Measurements from ENCODE around the gene TNPO1.

The TNPO1 gene

DNA sequence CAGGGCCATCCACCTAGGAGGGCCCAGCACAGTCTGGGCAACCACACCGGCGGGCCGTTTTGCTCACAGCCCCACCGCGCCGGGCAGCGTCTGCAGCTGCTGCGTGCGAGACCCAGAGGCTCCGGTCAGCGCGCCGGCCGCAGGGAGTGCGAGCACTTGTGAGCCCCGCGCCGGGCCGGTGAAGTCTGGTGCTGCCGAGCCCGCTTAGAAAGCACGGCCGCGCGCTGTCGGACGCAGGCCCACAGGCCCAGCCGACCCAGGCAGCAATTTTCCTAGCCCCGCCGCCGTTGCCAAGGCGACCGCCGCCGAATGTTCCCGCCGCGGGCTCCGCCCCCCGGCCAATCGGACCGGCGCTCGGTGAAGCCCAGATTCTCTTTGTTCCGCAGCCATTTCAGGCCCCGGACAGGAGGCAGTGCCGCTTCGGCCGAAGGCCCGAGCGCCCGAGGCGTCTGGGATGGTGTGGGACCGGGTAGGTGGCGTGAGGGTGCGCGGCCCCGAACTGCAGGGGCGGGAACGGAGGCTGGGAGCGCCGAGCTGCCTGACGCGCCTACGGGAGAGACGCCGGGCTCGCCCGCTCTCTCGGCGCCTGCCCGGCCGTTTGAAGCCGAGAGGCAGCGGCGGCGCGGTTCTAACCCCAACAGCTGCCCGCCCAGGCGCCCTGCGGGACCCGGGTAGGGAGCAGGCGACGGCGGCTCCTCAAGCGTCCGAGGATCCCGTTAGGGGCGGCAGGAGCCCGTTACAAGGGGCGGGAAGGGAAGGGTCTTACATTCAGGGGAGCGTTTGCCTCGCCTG is at the start of gene TNPO1:
Gene TNPO1 (plus strand): TSS at position 378 of the 792 bp plus-strand sequence. CDS start 77 bp downstream, at position 455.
- H3K4me3 ChIP-seq (ENCODE audit: low read length in 2 of 2) = peak within 1 kb of the TSS; percentile 86 to 92
- H3K9me3 ChIP-seq (ENCODE audit: control insufficient read depth in 2 of 2, low read length in 2 of 2) = no peaks in the 10 kb centered on the region
- H3K27me3 ChIP-seq (ENCODE audit: control insufficient read depth in 2 of 2, insufficient read depth in 2 of 2, low read length in 2 of 2) = no peaks in the 10 kb centered on the region
- H3K9ac ChIP-seq (ENCODE audit: low read depth in 1 of 2, low read length in 2 of 2) = peak within 1 kb of the TSS; percentile 85 to 93
- H3K27ac ChIP-seq (ENCODE audit: low read depth in 2 of 2, low read length in 2 of 2) = peak within 1 kb of the TSS; percentile 91 to 96
- H3K4me1 ChIP-seq (ENCODE audit: control insufficient read depth in 2 of 2, insufficient read depth in 2 of 2, low read length in 2 of 2) = peaks cover 0 to 10% of the 10 kb centered on the region in 2 donors
- H3K36me3 ChIP-seq (ENCODE audit: control insufficient read depth in 2 of 2, insufficient read depth in 2 of 2, low read length in 2 of 2) = no peaks in the 10 kb centered on the region

DNA sequence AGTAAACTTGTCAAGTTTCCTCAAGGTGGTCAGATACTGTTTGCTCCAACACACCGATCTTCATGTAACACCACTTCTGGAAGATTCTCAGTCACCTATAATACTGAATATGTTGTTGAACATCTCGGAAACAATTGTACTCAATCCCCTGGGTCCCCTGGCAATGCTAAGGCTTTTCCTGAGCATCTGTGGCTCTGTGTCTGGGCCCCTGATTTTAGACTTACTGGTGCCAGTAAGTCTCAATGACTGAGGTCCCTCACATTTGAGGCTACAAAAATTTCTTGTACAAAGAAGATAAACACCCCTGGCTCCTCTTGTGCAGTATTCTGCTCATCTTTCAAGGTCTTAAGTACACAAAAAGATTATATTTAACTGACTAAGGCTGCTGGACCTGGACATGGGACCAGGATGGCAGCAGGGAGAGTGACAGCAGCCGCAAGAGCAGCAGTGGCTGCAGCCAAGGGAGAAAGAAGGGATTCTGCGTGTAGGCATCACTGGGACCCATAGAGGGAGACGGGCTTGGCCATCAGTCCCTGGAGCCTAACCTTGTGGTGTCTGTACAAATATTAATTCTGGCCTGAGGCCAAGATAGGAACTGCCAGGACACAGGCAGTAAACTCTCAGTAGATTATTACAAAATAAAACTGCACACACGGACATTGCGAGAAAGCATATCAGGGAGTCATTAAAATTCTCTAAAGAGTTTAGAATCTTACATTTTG is 49.0 kb upstream of the TNPO1 start:
- H3K9me3 ChIP-seq (ENCODE audit: control insufficient read depth in 2 of 2, low read length in 2 of 2) = no peaks in the 10 kb centered on the region
- H3K27me3 ChIP-seq (ENCODE audit: control insufficient read depth in 2 of 2, insufficient read depth in 2 of 2, low read length in 2 of 2) = no peaks in the 10 kb centered on the region

DNA sequence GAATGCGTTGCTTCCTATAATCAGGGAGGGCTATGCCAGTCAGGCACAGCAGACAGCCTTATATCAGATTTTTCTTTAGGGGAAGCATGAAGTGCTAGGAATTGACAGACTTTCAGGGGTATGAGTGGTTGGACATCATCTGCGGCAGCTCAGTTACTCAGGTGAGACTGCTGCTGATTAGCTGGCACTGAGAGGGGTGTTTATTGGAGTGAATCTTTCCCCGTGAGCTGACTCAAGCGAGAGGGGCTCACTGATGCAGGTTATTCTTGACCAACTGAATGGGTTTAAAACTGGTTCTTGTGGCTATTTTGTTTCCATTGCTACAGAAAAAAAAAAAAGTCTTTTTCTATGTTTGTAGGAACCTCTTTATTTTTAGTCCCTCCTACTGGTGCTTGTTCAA is 46.2 kb upstream of the TNPO1 start:
- Histone ChIP-seq H3K36me3 (ENCODE audit: control insufficient read depth in 2 of 2, insufficient read depth in 2 of 2, low read length in 2 of 2) (no peaks in the 10 kb centered on the region), H3K4me1 (ENCODE audit: control insufficient read depth in 2 of 2, insufficient read depth in 2 of 2, low read length in 2 of 2) (no peaks in the 10 kb centered on the region)

More for the DNA sequence above, 49.0 kb upstream of the TNPO1 start:
- no peaks in the 10 kb centered on the region for H3K4me1 ChIP-seq (ENCODE audit: control insufficient read depth in 2 of 2, insufficient read depth in 2 of 2, low read length in 2 of 2)
- H3K27ac ChIP-seq (ENCODE audit: low read depth in 2 of 2, low read length in 2 of 2) = no peak overlapping the region
- no peaks in the 10 kb centered on the region for H3K36me3 ChIP-seq (ENCODE audit: control insufficient read depth in 2 of 2, insufficient read depth in 2 of 2, low read length in 2 of 2)
- H3K4me3 ChIP-seq (ENCODE audit: low read length in 2 of 2) = no peak overlapping the region
- H3K9ac ChIP-seq (ENCODE audit: low read depth in 1 of 2, low read length in 2 of 2) = no peak overlapping the region

DNA sequence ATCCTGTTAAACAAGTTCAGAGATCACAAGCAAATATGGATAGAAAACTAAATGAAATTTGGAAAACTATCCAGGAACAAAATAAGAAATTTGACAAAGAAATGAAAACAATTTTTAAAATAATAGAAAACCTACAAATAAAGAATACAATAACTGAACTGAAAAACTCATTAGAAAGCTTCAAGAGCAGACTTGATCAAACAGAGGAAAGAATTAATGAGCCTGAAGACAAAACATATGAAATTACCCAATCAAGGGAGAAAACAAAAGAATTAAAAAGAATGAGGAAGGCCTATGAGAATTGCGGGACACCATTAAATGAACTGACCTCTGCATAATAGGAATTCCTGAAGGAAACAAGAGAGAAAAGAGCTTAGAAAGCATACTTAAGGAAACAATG is 39.8 kb upstream of the TNPO1 start:
- H3K27me3 ChIP-seq (ENCODE audit: control insufficient read depth in 2 of 2, insufficient read depth in 2 of 2, low read length in 2 of 2) = no peaks in the 10 kb centered on the region
- H3K9me3 ChIP-seq (ENCODE audit: control insufficient read depth in 2 of 2, low read length in 2 of 2) = peaks cover 0 to 4% of the 10 kb centered on the region in 2 donors
- H3K9ac ChIP-seq (ENCODE audit: low read depth in 1 of 2, low read length in 2 of 2) = no peak overlapping the region
- no peaks in the 10 kb centered on the region for H3K36me3 ChIP-seq (ENCODE audit: control insufficient read depth in 2 of 2, insufficient read depth in 2 of 2, low read length in 2 of 2)
- H3K27ac ChIP-seq (ENCODE audit: low read depth in 2 of 2, low read length in 2 of 2) = no peak overlapping the region
- H3K4me1 ChIP-seq (ENCODE audit: control insufficient read depth in 2 of 2, insufficient read depth in 2 of 2, low read length in 2 of 2) = no peaks in the 10 kb centered on the region
- no peak overlapping the region for H3K4me3 ChIP-seq (ENCODE audit: low read length in 2 of 2)

More for the DNA sequence above, 46.2 kb upstream of the TNPO1 start:
- H3K4me3 ChIP-seq (ENCODE audit: low read length in 2 of 2) = no peak overlapping the region
- no peaks in the 10 kb centered on the region for H3K9me3 ChIP-seq (ENCODE audit: control insufficient read depth in 2 of 2, low read length in 2 of 2)
- H3K27ac ChIP-seq (ENCODE audit: low read depth in 2 of 2, low read length in 2 of 2) = no peak overlapping the region
- no peaks in the 10 kb centered on the region for H3K27me3 ChIP-seq (ENCODE audit: control insufficient read depth in 2 of 2, insufficient read depth in 2 of 2, low read length in 2 of 2)
- no peak overlapping the region for H3K9ac ChIP-seq (ENCODE audit: low read depth in 1 of 2, low read length in 2 of 2)

DNA sequence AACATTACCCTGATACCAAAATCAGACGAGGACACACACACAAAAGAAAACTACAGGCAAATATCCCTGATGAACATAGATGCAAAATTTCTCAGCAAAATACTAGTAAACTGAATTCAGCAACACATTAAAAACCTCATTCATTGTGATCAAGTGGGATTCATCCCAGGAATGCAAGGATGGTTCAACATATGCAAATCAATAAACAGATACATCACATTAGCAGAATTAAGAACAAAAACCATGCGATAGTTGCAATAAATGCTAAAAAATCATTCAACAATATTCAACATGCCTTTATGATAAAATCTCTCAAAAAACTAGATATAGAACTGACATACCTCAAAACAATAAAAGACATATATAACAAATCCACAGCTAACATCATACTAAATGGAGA is 36.9 kb upstream of the TNPO1 start:
- Histone ChIP-seq H3K4me3 (ENCODE audit: low read length in 2 of 2) (no peak overlapping the region), H3K9ac (ENCODE audit: low read depth in 1 of 2, low read length in 2 of 2) (no peak overlapping the region), H3K9me3 (ENCODE audit: control insufficient read depth in 2 of 2, low read length in 2 of 2) (peaks cover 0 to 4% of the 10 kb centered on the region in 2 donors), H3K36me3 (ENCODE audit: control insufficient read depth in 2 of 2, insufficient read depth in 2 of 2, low read length in 2 of 2) (no peaks in the 10 kb centered on the region), H3K27ac (ENCODE audit: low read depth in 2 of 2, low read length in 2 of 2) (no peak overlapping the region), H3K4me1 (ENCODE audit: control insufficient read depth in 2 of 2, insufficient read depth in 2 of 2, low read length in 2 of 2) (no peaks in the 10 kb centered on the region), H3K27me3 (ENCODE audit: control insufficient read depth in 2 of 2, insufficient read depth in 2 of 2, low read length in 2 of 2) (no peaks in the 10 kb centered on the region)

DNA sequence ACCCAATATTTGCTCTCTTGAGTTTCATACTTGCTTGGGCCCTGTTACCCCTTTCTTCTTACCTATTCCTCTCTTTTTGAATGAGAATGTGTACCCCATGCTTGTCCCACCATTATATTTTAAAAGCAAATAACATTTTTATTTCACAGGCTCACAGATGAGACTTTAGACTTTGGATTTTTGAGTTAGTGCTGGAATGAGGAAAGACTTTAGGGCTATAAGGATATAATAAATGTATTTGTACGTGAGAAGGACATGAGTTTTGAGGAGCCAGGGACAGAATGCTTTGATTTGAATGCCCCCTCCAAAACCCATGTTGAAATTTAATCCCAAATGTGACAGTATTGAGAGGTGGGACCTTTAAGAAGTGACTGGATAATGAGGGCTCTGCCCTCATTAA is 33.1 kb upstream of the TNPO1 start:
- peaks cover 0 to 4% of the 10 kb centered on the region in 2 donors for H3K9me3 ChIP-seq (ENCODE audit: control insufficient read depth in 2 of 2, low read length in 2 of 2)
- H3K27me3 ChIP-seq (ENCODE audit: control insufficient read depth in 2 of 2, insufficient read depth in 2 of 2, low read length in 2 of 2) = no peaks in the 10 kb centered on the region
- H3K4me1 ChIP-seq (ENCODE audit: control insufficient read depth in 2 of 2, insufficient read depth in 2 of 2, low read length in 2 of 2) = no peaks in the 10 kb centered on the region
- no peak overlapping the region for H3K4me3 ChIP-seq (ENCODE audit: low read length in 2 of 2)
- no peaks in the 10 kb centered on the region for H3K36me3 ChIP-seq (ENCODE audit: control insufficient read depth in 2 of 2, insufficient read depth in 2 of 2, low read length in 2 of 2)
- H3K27ac ChIP-seq (ENCODE audit: low read depth in 2 of 2, low read length in 2 of 2) = no peak overlapping the region
- no peak overlapping the region for H3K9ac ChIP-seq (ENCODE audit: low read depth in 1 of 2, low read length in 2 of 2)

DNA sequence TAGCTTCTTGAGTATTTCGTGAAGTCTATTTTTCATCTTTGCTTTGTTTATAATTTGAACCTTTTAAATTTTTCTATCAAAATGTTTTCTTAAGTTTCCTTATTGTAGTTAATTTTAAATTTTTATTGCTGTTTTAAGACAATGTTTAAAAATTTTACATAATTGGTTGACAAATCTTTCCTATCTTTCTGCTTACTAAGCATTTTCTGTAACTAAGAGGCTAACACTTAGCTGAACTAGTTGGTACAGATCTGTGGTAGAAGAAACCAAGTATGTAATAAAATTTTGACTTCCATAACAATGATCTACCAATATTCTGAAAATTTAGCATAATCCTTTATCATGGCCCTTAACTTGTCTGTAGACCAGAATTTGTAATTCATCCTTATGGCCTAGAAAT is 32.3 kb upstream of the TNPO1 start:
- no peak overlapping the region for H3K9ac ChIP-seq (ENCODE audit: low read depth in 1 of 2, low read length in 2 of 2)

DNA sequence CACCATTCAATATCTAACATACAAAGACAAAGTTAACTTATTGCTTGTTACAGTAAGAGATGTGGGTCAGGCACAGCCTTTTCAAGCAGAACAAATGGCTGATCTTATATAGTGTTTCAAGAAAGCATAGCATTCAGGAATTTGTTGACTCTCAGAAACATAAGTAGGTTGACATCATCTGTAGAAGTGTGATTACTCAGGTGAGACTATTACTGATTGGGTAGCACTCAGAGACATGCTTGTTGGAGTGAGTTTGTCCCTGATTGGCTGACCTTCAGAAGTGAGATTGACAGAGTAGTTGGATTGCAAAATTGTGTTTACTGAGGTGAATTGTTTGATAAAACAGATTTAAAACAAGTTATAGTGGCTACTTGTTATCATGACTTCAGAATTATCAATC is 30.7 kb upstream of the TNPO1 start:
- Histone ChIP-seq H3K9ac (ENCODE audit: low read depth in 1 of 2, low read length in 2 of 2) (no peak overlapping the region), H3K4me3 (ENCODE audit: low read length in 2 of 2) (no peak overlapping the region), H3K9me3 (ENCODE audit: control insufficient read depth in 2 of 2, low read length in 2 of 2) (no peaks in the 10 kb centered on the region), H3K27ac (ENCODE audit: low read depth in 2 of 2, low read length in 2 of 2) (no peak overlapping the region), H3K27me3 (ENCODE audit: control insufficient read depth in 2 of 2, insufficient read depth in 2 of 2, low read length in 2 of 2) (no peaks in the 10 kb centered on the region), H3K4me1 (ENCODE audit: control insufficient read depth in 2 of 2, insufficient read depth in 2 of 2, low read length in 2 of 2) (peaks cover 0 to 4% of the 10 kb centered on the region in 2 donors), H3K36me3 (ENCODE audit: control insufficient read depth in 2 of 2, insufficient read depth in 2 of 2, low read length in 2 of 2) (no peaks in the 10 kb centered on the region)

More for the DNA sequence above, 32.3 kb upstream of the TNPO1 start:
- H3K27ac ChIP-seq (ENCODE audit: low read depth in 2 of 2, low read length in 2 of 2) = no peak overlapping the region
- no peak overlapping the region for H3K4me3 ChIP-seq (ENCODE audit: low read length in 2 of 2)
- peaks cover 0 to 3% of the 10 kb centered on the region in 2 donors for H3K9me3 ChIP-seq (ENCODE audit: control insufficient read depth in 2 of 2, low read length in 2 of 2)
- H3K27me3 ChIP-seq (ENCODE audit: control insufficient read depth in 2 of 2, insufficient read depth in 2 of 2, low read length in 2 of 2) = no peaks in the 10 kb centered on the region
- H3K36me3 ChIP-seq (ENCODE audit: control insufficient read depth in 2 of 2, insufficient read depth in 2 of 2, low read length in 2 of 2) = no peaks in the 10 kb centered on the region
- H3K4me1 ChIP-seq (ENCODE audit: control insufficient read depth in 2 of 2, insufficient read depth in 2 of 2, low read length in 2 of 2) = peaks cover 0 to 2% of the 10 kb centered on the region in 2 donors

DNA sequence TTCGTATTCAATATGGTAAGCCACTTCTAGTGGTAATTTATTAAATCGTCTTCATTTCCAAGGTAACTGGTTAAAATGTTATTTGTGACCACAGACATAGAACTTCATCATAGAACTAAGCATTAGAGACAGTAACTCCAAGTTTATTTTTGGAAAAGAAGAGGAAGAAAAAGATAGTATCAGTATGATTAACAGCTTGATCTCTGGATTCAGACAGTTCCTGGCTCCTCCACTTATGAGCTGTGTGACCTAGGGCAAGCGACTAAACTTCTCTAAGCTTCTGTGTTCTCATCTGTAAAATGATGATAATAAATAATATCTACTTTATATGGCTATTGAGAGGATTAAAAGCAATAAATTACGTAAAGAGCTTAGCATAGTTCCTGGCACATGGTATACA is 29.8 kb upstream of the TNPO1 start:
- Histone ChIP-seq H3K27ac (ENCODE audit: low read depth in 2 of 2, low read length in 2 of 2) (no peak overlapping the region), H3K4me1 (ENCODE audit: control insufficient read depth in 2 of 2, insufficient read depth in 2 of 2, low read length in 2 of 2) (peaks cover 0 to 4% of the 10 kb centered on the region in 2 donors), H3K36me3 (ENCODE audit: control insufficient read depth in 2 of 2, insufficient read depth in 2 of 2, low read length in 2 of 2) (no peaks in the 10 kb centered on the region), H3K27me3 (ENCODE audit: control insufficient read depth in 2 of 2, insufficient read depth in 2 of 2, low read length in 2 of 2) (no peaks in the 10 kb centered on the region), H3K9ac (ENCODE audit: low read depth in 1 of 2, low read length in 2 of 2) (no peak overlapping the region), H3K4me3 (ENCODE audit: low read length in 2 of 2) (no peak overlapping the region), H3K9me3 (ENCODE audit: control insufficient read depth in 2 of 2, low read length in 2 of 2) (no peaks in the 10 kb centered on the region)

DNA sequence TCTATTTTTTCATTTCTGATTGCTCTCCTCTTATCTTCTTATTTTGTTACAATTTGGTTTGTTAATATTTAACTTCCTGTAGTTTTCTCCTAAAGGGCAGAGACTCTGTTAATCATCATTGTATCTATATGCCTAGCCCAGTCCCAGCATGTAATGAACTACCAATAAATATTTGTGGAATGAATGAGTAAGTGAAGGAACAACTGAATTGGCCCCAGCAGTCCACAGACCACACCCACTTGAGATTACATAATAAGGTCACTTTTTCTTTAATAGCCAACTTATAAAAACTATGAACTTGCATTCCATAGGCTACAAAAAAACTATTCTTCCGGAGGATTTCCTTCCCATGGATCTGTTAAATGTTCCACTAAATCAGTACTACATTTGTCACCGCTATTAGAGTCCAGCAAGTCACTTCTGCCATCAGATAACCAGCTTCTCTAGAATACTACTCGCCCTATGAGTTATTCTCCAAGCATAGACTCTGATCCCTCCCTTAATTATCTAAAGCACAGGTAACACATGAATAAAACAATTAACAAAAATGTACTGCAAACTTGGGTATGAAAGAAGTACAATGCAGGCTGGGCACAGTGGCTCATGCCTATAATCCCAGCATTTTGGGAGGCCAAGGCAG is 27.5 kb upstream of the TNPO1 start:
- no peak overlapping the region for H3K27ac ChIP-seq (ENCODE audit: low read depth in 2 of 2, low read length in 2 of 2)

More for the DNA sequence above, 27.5 kb upstream of the TNPO1 start:
- no peaks in the 10 kb centered on the region for H3K36me3 ChIP-seq (ENCODE audit: control insufficient read depth in 2 of 2, insufficient read depth in 2 of 2, low read length in 2 of 2)
- H3K9ac ChIP-seq (ENCODE audit: low read depth in 1 of 2, low read length in 2 of 2) = no peak overlapping the region
- H3K27me3 ChIP-seq (ENCODE audit: control insufficient read depth in 2 of 2, insufficient read depth in 2 of 2, low read length in 2 of 2) = no peaks in the 10 kb centered on the region
- no peaks in the 10 kb centered on the region for H3K9me3 ChIP-seq (ENCODE audit: control insufficient read depth in 2 of 2, low read length in 2 of 2)
- no peak overlapping the region for H3K4me3 ChIP-seq (ENCODE audit: low read length in 2 of 2)
- peaks cover 0 to 4% of the 10 kb centered on the region in 2 donors for H3K4me1 ChIP-seq (ENCODE audit: control insufficient read depth in 2 of 2, insufficient read depth in 2 of 2, low read length in 2 of 2)
